BJ (cell line): ENCODE data around the gene FXYD5. TPM values are rescaled to one million over a fixed set of nuclear protein-coding genes. Genes with fewer than 3 reads are reported as not detected.

Experiments
- CTCF ChIA-PET: fragments of 350-600 bp; formaldehyde crosslinking; extraction: SDS; loops from one replicate; lab custom pipeline; 2021; ENCODE audit warnings: antibody characterized with exemption, inconsistent platforms; lab: Yijun Ruan, JAX
- POLR2A ChIA-PET: fragments of 300-600 bp; sonication (Branson Sonifier 250); formaldehyde crosslinking; extraction: SDS; loops from one replicate; lab custom pipeline; 2021; ENCODE audit warnings: antibody characterized with exemption; lab: Charles Lee
- DNase-seq: peaks from one replicate; pipeline ENCODE4 v3.0.0-alpha.2; 2011; ENCODE audit warnings: low read depth
- H3K27me3 ChIP-seq: 2 replicates; pipeline ENCODE4 v1.6.0; 2011; ENCODE audit warnings: low read length; ENCODE audit not compliant: control insufficient read depth, insufficient read depth
- H3K36me3 ChIP-seq: 2 replicates; pipeline ENCODE4 v1.5.1; 2011; ENCODE audit warnings: low read length; ENCODE audit not compliant: control insufficient read depth, insufficient read depth
- H3K4me3 ChIP-seq: 2 replicates; pipeline ENCODE4 v1.5.1; 2011; ENCODE audit warnings: low read depth, mild to moderate bottlenecking, control low read depth, low read length
- polyA plus RNA-seq: library from polyadenylated mRNA; depleted of rRNA; stranded (reverse); fragments of >200 nt; gene quantifications from 2 replicates; pipeline ENCODE4 v1.2.3, GENCODE V29; 2011
- TF ChIP-seq, protein P1 (sequence below): IDR thresholded peaks from 2 replicates; pipeline ENCODE4 v1.5.1; 2011; ENCODE audit warnings: low read depth, mild to moderate bottlenecking, control low read depth, inconsistent platforms, low read length, moderate library complexity; ENCODE audit not compliant: insufficient read depth

FXYD5 gene
- polyA plus RNA-seq, 1 experiment, result 332 TPM

DNA sequence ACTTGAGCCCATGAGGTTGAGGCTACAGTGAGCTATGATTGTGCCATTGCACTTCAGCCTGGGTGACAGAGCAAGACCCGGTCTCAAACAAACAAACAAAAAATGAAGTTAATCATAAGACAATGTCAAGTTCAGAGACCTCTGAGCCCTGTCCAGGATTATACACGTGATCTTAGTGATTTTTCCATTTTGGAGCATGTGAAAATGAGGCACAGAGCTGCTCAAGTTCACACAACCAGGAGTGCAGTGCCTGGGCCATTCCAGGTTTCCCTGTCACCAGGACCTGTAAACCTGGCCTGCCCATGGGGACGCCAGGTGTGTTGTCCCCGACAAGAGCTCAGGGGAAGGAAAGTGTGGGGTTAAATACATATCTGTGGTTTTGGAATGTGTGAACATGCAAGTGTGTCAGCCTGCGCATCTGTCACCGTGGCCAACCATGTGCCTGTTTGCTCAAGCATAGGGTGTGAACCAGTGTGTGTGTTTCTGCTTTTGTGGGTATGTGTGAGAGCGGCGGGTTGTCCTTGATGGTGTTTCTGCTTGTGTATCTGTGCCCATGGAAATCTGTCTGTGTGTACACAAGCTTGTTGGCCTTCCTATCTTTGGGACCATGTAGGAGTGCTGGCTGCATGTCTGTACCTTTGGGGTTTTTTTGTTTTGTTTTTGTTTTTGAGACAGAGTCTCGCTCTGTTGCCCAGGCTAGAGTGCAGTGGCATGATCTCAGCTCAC, 17.4 kb upstream of the FXYD5 start:
- no peaks in the 10 kb centered on the region for H3K36me3 ChIP-seq
- H3K4me3 ChIP-seq, result no peak overlapping the region
- no peaks in the 10 kb centered on the region; the same call in 1 of the 2 replicates for H3K27me3 ChIP-seq
- CTCF ChIA-PET, result interaction anchor here (0.6 to 5.6 kb wide), 14 partner anchors 10 to 1655 kb away, joined by 3 to 77 read pairs (median 13); partner anchors contain the start of genes FXYD3 and FXYD5
- POLR2A ChIA-PET, result no interaction called here
- no peak for DNase-seq
- TF ChIP-seq, protein P1, sequence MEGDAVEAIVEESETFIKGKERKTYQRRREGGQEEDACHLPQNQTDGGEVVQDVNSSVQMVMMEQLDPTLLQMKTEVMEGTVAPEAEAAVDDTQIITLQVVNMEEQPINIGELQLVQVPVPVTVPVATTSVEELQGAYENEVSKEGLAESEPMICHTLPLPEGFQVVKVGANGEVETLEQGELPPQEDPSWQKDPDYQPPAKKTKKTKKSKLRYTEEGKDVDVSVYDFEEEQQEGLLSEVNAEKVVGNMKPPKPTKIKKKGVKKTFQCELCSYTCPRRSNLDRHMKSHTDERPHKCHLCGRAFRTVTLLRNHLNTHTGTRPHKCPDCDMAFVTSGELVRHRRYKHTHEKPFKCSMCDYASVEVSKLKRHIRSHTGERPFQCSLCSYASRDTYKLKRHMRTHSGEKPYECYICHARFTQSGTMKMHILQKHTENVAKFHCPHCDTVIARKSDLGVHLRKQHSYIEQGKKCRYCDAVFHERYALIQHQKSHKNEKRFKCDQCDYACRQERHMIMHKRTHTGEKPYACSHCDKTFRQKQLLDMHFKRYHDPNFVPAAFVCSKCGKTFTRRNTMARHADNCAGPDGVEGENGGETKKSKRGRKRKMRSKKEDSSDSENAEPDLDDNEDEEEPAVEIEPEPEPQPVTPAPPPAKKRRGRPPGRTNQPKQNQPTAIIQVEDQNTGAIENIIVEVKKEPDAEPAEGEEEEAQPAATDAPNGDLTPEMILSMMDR, result no peak

DNA sequence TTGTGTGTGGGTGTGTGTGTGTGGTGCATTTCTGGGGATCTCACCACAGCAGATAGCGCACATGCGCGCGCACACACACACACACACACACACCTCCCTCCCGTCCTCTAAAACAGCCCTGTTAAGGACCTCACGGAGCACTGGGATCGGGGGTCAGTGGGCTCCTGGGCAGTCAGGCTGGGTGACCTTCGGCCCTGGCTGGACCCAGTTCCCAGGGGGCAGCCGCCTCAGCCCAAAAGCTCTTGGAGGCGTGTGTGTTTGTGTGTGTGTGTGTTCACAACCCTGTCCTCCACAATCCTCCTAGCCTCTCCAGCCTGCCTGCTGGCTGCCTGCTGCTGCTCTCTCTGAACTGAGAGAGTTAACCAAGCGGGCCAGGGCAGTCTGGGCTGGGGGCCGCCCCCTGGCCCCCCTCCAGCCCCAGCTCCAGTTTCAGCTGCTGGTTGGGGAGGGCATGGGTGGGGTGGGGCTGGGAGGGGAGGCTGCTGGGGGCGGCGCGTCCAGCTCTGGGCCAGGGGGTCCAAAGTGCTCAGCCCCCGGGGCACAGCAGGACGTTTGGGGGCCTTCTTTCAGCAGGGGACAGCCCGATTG, 16.1 kb upstream of the FXYD5 start, which contains the start of gene FXYD1:
Gene FXYD1 (plus strand): TSS at position 520 of the 588 bp plus-strand sequence. CDS start 1,256 bp downstream, outside the sequence.
- ChIA-PET POLR2A (no interaction called here), CTCF (interaction anchor here (0.6 to 5.6 kb wide), 4 partner anchors 22 to 131 kb away, joined by 3 to 77 read pairs (median 32); partner anchors contain the start of genes FXYD3 and USF2)
- H3K27me3 ChIP-seq, result no peaks in the 10 kb centered on the region; the same call in 1 of the 2 replicates
- TF ChIP-seq, protein P1, result no peak
- H3K4me3 ChIP-seq, result no peak within 1 kb of the TSS
- DNase-seq, result no peak
- H3K36me3 ChIP-seq, result no peaks in the 10 kb centered on the region

DNA sequence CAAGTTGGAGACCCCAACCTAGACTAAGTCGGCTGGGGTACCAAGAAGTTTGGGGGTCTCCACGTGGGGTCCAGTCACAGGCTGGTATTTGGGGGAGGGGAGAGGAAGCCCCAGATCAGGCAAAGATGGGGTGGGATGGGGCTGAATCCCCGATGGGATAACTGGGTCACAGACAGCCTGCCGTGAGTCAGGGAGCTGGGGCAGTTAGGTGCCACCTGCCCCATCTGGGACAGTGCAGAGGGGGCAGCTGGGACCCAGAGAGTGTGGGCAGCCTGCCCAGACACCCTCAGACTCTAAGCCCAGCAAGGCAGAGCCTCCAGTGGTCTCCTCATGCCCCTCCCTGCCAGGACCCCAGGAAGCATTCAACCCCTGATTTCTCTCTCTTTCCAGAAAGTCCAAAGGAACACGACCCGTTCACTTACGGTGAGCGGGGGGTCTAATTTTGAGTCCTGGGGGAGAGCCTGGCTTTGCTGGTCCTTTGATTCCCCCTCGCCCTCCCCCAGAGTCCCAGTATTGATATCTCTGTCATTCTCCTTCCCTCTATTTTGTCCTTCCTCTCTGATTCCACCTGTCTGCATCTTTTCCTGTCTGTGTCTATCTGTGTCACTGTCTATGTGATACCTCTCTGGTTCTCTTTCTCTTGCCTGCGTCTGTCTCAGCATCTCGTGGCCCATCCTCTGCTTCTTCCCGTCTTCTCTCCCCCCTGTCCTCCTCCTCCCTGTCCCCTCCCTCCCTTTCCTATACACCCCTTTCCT, 14.2 kb upstream of the FXYD5 start:
- ChIA-PET POLR2A (interaction anchor here (0.8 kb wide), 1 partner anchor 16 kb away, joined by 18 read pairs; no protein-coding TSS in a partner anchor), CTCF (interaction anchor here (0.9 to 4.8 kb wide), 9 partner anchors 21 to 168 kb away, joined by 3 to 41 read pairs (median 6); partner anchors contain the start of genes FXYD3 and USF2)
- no peak for DNase-seq
- TF ChIP-seq, protein P1, result no peak
- Histone ChIP-seq H3K27me3 (peaks cover 2% of the 10 kb centered on the region), H3K36me3 (no peaks in the 10 kb centered on the region), H3K4me3 (no peak overlapping the region)

DNA sequence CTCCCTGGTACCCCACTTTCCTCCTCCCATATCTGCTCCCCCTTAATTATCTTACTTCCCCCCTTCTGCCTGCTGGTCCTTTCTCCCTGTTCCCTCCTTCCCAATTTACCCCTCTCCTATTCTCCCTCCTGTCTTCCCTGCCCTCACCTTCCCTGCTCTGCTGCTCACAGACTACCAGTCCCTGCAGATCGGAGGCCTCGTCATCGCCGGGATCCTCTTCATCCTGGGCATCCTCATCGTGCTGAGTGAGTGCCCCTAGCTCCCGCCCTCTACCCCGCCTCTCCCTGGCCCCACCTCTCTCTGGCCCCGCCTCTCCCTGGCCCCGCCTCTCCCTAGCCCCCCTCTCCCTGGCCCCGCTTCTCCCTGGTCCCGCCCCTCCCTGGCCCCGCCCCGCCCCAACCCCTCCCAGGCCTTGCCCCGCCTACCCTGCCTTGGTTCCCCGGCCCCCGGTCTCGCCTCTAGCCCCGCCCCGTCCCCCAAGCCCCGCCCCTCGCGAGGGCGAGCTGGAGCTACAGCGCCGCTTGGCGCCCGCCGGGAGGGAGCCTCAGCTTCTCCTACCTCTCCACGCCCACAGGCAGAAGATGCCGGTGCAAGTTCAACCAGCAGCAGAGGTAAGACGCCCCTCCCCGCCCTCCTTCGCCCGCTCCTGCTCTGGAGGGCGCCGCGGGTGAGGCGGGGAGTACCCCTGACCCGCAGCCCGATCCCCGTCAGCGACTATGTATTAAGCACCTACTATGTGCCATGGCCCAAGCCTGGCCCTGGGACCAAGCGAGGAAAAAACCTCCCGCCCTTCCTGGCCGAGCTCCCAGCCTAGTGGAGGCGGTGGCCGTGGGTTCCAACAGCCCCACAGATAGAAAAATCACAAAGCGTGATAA, 13.3 kb upstream of the FXYD5 start:
- TF ChIP-seq, protein P1, result peak; percentile 72
- CTCF ChIA-PET, result interaction anchor here (0.9 to 4.8 kb wide), 22 partner anchors 12 to 354 kb away, joined by 3 to 41 read pairs (median 5); partner anchors contain the start of genes FXYD3, FXYD5 and USF2
- POLR2A ChIA-PET, result interaction anchor here (0.6 to 0.8 kb wide), 3 partner anchors 17 to 127 kb away, joined by 7 to 18 read pairs (median 14); no protein-coding TSS in a partner anchor
- Histone ChIP-seq H3K36me3 (no peaks in the 10 kb centered on the region), H3K4me3 (no peak overlapping the region), H3K27me3 (peaks cover 2% of the 10 kb centered on the region; the same call in 1 of the 2 replicates)
- DNase-seq, result no peak
